K562 (cell line): ENCODE measurements around the gene IGF2BP3. TPM values are rescaled to one million over a fixed set of nuclear protein-coding genes. Genes with fewer than 3 reads are reported as not detected.

Source experiments
- ATAC-seq: fragments of 200-7000 bp; cut with Tn5 transposase; 3 replicates; pipeline ENCODE4 v1.9.1; 2020; ENCODE audit warnings: moderate library complexity
- BruUV-seq: library from RNA; stranded (reverse); fragments of 400-500 nt; replicated peaks from 2 replicates; lab custom pipeline; 2021; lab: Mats Ljungman, UMichigan
- CTCF ChIA-PET: fragments of 300-600 bp; formaldehyde crosslinking; extraction: SDS; loops from one replicate; lab custom pipeline; 2021; ENCODE audit warnings: low intra/inter-chr PET ratio; lab: Yijun Ruan, JAX
- POLR2A ChIA-PET: fragments of 300-600, 350-650 bp; sonication (Branson Sonifier 250); formaldehyde crosslinking; extraction: SDS; loops from one replicate; lab custom pipeline; 2021; ENCODE audit warnings: antibody characterized with exemption, inconsistent platforms; lab: Yijun Ruan, JAX
- DNase-seq, 4 experiments: peaks; one replicate each; pipeline versions ENCODE4 v3.0.0 to v3.0.0-alpha.2; 2011 to 2018; ENCODE audit warnings: low spot score in 3 of 4, mixed read lengths in 3 of 4; ENCODE audit errors: extremely low read depth in 1 of 4
- FAIRE-seq: peaks from 2 replicates; lab custom pipeline; 2011; peaks lifted over from hg19 to GRCh38; lab: Jason Lieb, UNC
- H2AFZ ChIP-seq: 2 replicates; pipeline ENCODE4 v1.6.0; 2011; ENCODE audit warnings: low read depth, low read length, control low read depth, inconsistent platforms
- H3K27ac ChIP-seq: fragments of 200-600 bp; 3 replicates; pipeline ENCODE4 v1.8.0; 2011; ENCODE audit warnings: low read depth, mild to moderate bottlenecking, control low read depth, inconsistent platforms, low read length, moderate library complexity, mixed read lengths; ENCODE audit errors: extremely low read depth
- H3K27me3 ChIP-seq, 2 experiments: fragments of 300-600 bp in 1 of 2; 2 replicates in 1 of 2; 3 replicates in 1 of 2; pipeline versions ENCODE4 v1.6.0 to v1.8.0; 2011; ENCODE audit warnings: inconsistent platforms in 2 of 2, low read length in 2 of 2, mild to moderate bottlenecking in 1 of 2, mixed read lengths in 1 of 2, moderate library complexity in 1 of 2; ENCODE audit not compliant: control insufficient read depth in 2 of 2, insufficient read depth in 2 of 2
- H3K36me3 ChIP-seq: fragments of 300-600 bp; 3 replicates; pipeline ENCODE4 v1.8.0; 2011; ENCODE audit warnings: mild to moderate bottlenecking, low read length, inconsistent platforms; ENCODE audit not compliant: control insufficient read depth, insufficient read depth
- H3K4me1 ChIP-seq, 2 experiments: fragments of 200-600 bp in 1 of 2; replicated peaks in 1 of 2; 2 replicates in 1 of 2; 3 replicates in 1 of 2; pipeline versions ENCODE4 v1.5.1 to v1.8.0; 2011; ENCODE audit warnings: inconsistent platforms in 2 of 2, low read length in 2 of 2, mild to moderate bottlenecking in 1 of 2, mixed read lengths in 1 of 2, moderate library complexity in 1 of 2; ENCODE audit not compliant: control insufficient read depth in 2 of 2, insufficient read depth in 2 of 2
- H3K4me2 ChIP-seq: 2 replicates; pipeline ENCODE4 v1.6.1; 2011; ENCODE audit warnings: low read length, control low read depth, inconsistent platforms, mixed read lengths; ENCODE audit not compliant: insufficient read depth
- H3K4me3 ChIP-seq: fragments of 200-600 bp; sonication (generic), shearing (Covaris generic); 2 replicates; pipeline ENCODE4 v1.5.1; 2016; ENCODE audit warnings: control low read depth, inconsistent platforms
- H3K79me2 ChIP-seq: fragments of 200-600 bp; 3 replicates; pipeline ENCODE4 v1.8.0; 2011; ENCODE audit warnings: low read length, inconsistent platforms; ENCODE audit not compliant: control insufficient read depth, insufficient read depth
- H3K9ac ChIP-seq, 2 experiments: 2 replicates each; pipeline versions ENCODE4 v1.6.0 to v1.6.1; 2011; ENCODE audit warnings: low read depth in 2 of 2, low read length in 2 of 2, control low read depth in 1 of 2, inconsistent platforms in 1 of 2, mild to moderate bottlenecking in 1 of 2, mixed read lengths in 1 of 2; ENCODE audit not compliant: insufficient read depth in 1 of 2
- H3K9me1 ChIP-seq: one replicate; pipeline ENCODE4 v1.6.0; 2011; ENCODE audit warnings: inconsistent platforms, mild to moderate bottlenecking, low read length, moderate library complexity; ENCODE audit not compliant: control insufficient read depth, insufficient read depth
- H3K9me3 ChIP-seq: replicated peaks from 2 replicates; pipeline ENCODE4 v1.5.1; 2011; ENCODE audit warnings: low read depth, low read length, inconsistent platforms; ENCODE audit not compliant: control insufficient read depth, insufficient read depth
- H4K20me1 ChIP-seq: replicated peaks from 2 replicates; pipeline ENCODE4 v1.6.1; 2011; ENCODE audit warnings: low read length, inconsistent platforms, mixed read lengths; ENCODE audit not compliant: control insufficient read depth, insufficient read depth
- CXXC5 ChIP-seq: fragments of 250-450 bp; sonication (Bioruptor Pico); IDR thresholded peaks from 2 replicates; pipeline ENCODE4 v1.8.0; 2022; ENCODE audit warnings: inconsistent platforms, mild to moderate bottlenecking, moderate library complexity
- ELF1 ChIP-seq: fragments of 200-800 bp; sonication (Bioruptor generic); IDR thresholded peaks from 2 replicates; pipeline ENCODE4 v1.6.1; 2016; ENCODE audit warnings: missing genetic modification characterization, missing compliant biosample characterization
- EP300 ChIP-seq: IDR thresholded peaks from 2 replicates; pipeline ENCODE4 v1.6.1; 2012; ENCODE audit warnings: low read length, improper control_type of control experiment
- FOXM1 ChIP-seq, 2 experiments: fragments of 450-650 bp in 1 of 2; sonication (generic) in 1 of 2; formaldehyde crosslinking in 1 of 2; IDR thresholded peaks; 2 replicates each; pipeline versions ENCODE4 v1.6.1 to v1.9.0; 2017 to 2022; ENCODE audit warnings: low read depth in 2 of 2, mild to moderate bottlenecking in 2 of 2, missing genetic modification reagents in 1 of 2, moderate library complexity in 1 of 2
- GABPA ChIP-seq: fragments of 200-800 bp; sonication (Bioruptor generic); conservative IDR thresholded peaks from 2 replicates; pipeline ENCODE4 v1.6.1; 2016; ENCODE audit warnings: low read depth, missing genetic modification characterization, missing compliant biosample characterization
- GTF2E2 ChIP-seq: fragments of 200-800 bp; sonication (Bioruptor generic); IDR thresholded peaks from 2 replicates; pipeline ENCODE4 v1.6.1; 2016; ENCODE audit warnings: missing genetic modification characterization, missing compliant biosample characterization
- KDM2B ChIP-seq: fragments of 250-450 bp; sonication (Bioruptor Pico); IDR thresholded peaks from 2 replicates; pipeline ENCODE4 v1.8.0; 2021; ENCODE audit warnings: mild to moderate bottlenecking, moderate library complexity
- KLF13 ChIP-seq: fragments of 450-650 bp; IDR thresholded peaks from 2 replicates; pipeline ENCODE4 v1.6.1; 2016; ENCODE audit warnings: missing genetic modification characterization, low read depth, mild to moderate bottlenecking, missing compliant biosample characterization, moderate library complexity, borderline replicate concordance
- LARP7 ChIP-seq: fragments of 450-650 bp; IDR thresholded peaks from 2 replicates; pipeline ENCODE4 v1.6.1; 2016
- LEF1 ChIP-seq: fragments of 450-650 bp; IDR thresholded peaks from 2 replicates; pipeline ENCODE4 v1.6.1; 2016; ENCODE audit warnings: mild to moderate bottlenecking
- MAZ ChIP-seq, 2 experiments: fragments of 450-650 bp in 1 of 2; sonication (generic) in 1 of 2; formaldehyde crosslinking; IDR thresholded peaks in 1 of 2; conservative IDR thresholded peaks in 1 of 2; 2 replicates each; pipeline versions ENCODE4 v1.4.0 to v1.5.0; 2020; ENCODE audit warnings: mild to moderate bottlenecking in 1 of 2, missing genetic modification reagents in 1 of 2
- MTA2 ChIP-seq: fragments of 450-650 bp; IDR thresholded peaks from 2 replicates; pipeline ENCODE4 v1.6.1; 2016; ENCODE audit warnings: low read depth
- NBN ChIP-seq: fragments of 450-650 bp; IDR thresholded peaks from 2 replicates; pipeline ENCODE4 v1.6.1; 2016; ENCODE audit warnings: low read depth, mild to moderate bottlenecking
- NFATC3 ChIP-seq: fragments of 450-650 bp; IDR thresholded peaks from 2 replicates; pipeline ENCODE4 v1.6.1; 2017; ENCODE audit warnings: mild to moderate bottlenecking
- RBFOX2 ChIP-seq: fragments of 200-400 bp; formaldehyde crosslinking; IDR thresholded peaks from 2 replicates; pipeline ENCODE4 v1.6.1; 2017; ENCODE audit warnings: low read depth, mild to moderate bottlenecking, low read length, moderate library complexity
- RFX1 ChIP-seq: fragments of 450-650 bp; IDR thresholded peaks from 2 replicates; pipeline ENCODE4 v1.6.1; 2016; ENCODE audit warnings: mild to moderate bottlenecking, moderate library complexity
- SIX5 ChIP-seq, 2 experiments: IDR thresholded peaks; 2 replicates each; pipeline ENCODE4 v1.6.1; 2011; ENCODE audit warnings: low read length in 2 of 2, borderline replicate concordance in 1 of 2, low read depth in 1 of 2, mild to moderate bottlenecking in 1 of 2, moderate library complexity in 1 of 2; ENCODE audit not compliant: insufficient read depth in 1 of 2
- SRF ChIP-seq, 2 experiments: fragments of 250-450, 450-650 bp in 1 of 2; sonication (Bioruptor Pico) in 1 of 2; sonication (generic) in 1 of 2; formaldehyde crosslinking; IDR thresholded peaks; 2 replicates each; pipeline versions ENCODE4 v1.5.0 to v1.5.1; 2020 to 2022; ENCODE audit warnings: mild to moderate bottlenecking in 1 of 2, missing genetic modification reagents in 1 of 2
- TAL1 ChIP-seq: fragments of 450-650 bp; IDR thresholded peaks from 2 replicates; pipeline ENCODE4 v1.6.1; 2016; ENCODE audit warnings: mild to moderate bottlenecking
- TCFL5 ChIP-seq: fragments of 250-450 bp; sonication (Bioruptor Pico); conservative IDR thresholded peaks from 2 replicates; pipeline ENCODE4 v1.6.1; 2021; ENCODE audit warnings: mild to moderate bottlenecking, moderate library complexity, matching md5 sums
- TRIM25 ChIP-seq: fragments of 450-650 bp; IDR thresholded peaks from 2 replicates; pipeline ENCODE4 v1.7.0; 2016; ENCODE audit warnings: borderline replicate concordance
- ZNF444 ChIP-seq: fragments of 250-450 bp; sonication (Bioruptor Pico); IDR thresholded peaks from 2 replicates; pipeline ENCODE4 v1.4.0; 2020; ENCODE audit warnings: mild to moderate bottlenecking, moderate library complexity
- WGBS: fragments of 100-300 bp; shearing (Covaris generic); methylation state at CpG from one replicate; pipeline ENCODE4 v1.1.6; 2016; ENCODE audit warnings: low coverage, mixed read lengths; ENCODE audit not compliant: insufficient coverage; ENCODE audit errors: missing lambda C conversion rate; 5-methylcytosine and 5-hydroxymethylcytosine counted together
- in situ Hi-C: fragments of 300-500 bp; cut with MboI; formaldehyde crosslinking; loops from 4 replicates; pipeline ENCODE4 v1.15.0; 2018; ENCODE audit warnings: inconsistent platforms, mixed read lengths
- intact Hi-C: fragments of 100-400 bp; cut with micrococcal nuclease; formaldehyde crosslinking; loops from 2 replicates; pipeline ENCODE4 v1.14.2; 2022
- polyA plus RNA-seq, 8 experiments: library from polyadenylated mRNA; depleted of rRNA in 4 of 8; stranded (reverse) in 5 of 8; unstranded in 3 of 8; fragments of >200 nt; fragmentation: Nextera tagmentation in 2 of 8; fragmentation: Illumina TruSeq in 1 of 8; extraction: Ambion mirVana in 2 of 8; extraction: Trizol in 1 of 8; gene quantifications; 2 replicates each; pipeline versions ENCODE4 v1.2.1 to v1.2.3, GENCODE V29; 2011 to 2014; ENCODE audit warnings: inconsistent platforms in 1 of 8, missing spikeins in 1 of 8
- total RNA-seq, 7 experiments: library from RNA; depleted of rRNA in 6 of 7; stranded (reverse); fragments of >200 nt in 6 of 7; fragmentation: Illumina TruSeq in 2 of 7; extraction: Trizol in 2 of 7; gene quantifications; 2 replicates each; pipeline versions ENCODE4 v1.2.1 to v1.2.3, GENCODE V29; 2011 to 2021; ENCODE audit warnings: low replicate concordance in 1 of 7

The IGF2BP3 gene
- total and polyA plus RNA-seq, 9 of the 15 experiments (the other 6 are each of a cell fraction or from before 2014, with no cell fraction given): 8.4 to 88.1 (median 61.2) TPM

GRCh38 chr7:23431702-23432199 lies 38.5 kb downstream of the IGF2BP3 start:
- no TSS peak for BruUV-seq
- Histone ChIP-seq H3K9me3 (no peaks in the 10 kb centered on the region), H2AFZ (peak overlapping the region; percentile 11; the same call in 1 of the 2 replicates), H3K4me3 (no peak overlapping the region), H3K4me2 (peak overlapping the region; percentile 43), H3K9me1 (no peaks in the 10 kb centered on the region), H3K79me2 (peaks cover 87% of the 10 kb centered on the region), H3K9ac (peak overlapping the region in 1 of 2 experiments; percentile 8; a peak in 1 of 4 replicates), H3K27me3 (no peaks in the 10 kb centered on the region), H3K36me3 (peaks cover 19% of the 10 kb centered on the region), H4K20me1 (peaks cover 19% of the 10 kb centered on the region), H3K27ac (peak overlapping the region; percentile 41; the same call in 1 of the 3 replicates), H3K4me1 (peaks cover 11 to 48% of the 10 kb centered on the region in 2 experiments; a peak in 4 of 5 replicates)
- intact Hi-C loops (loop anchor here (2.0 to 5.0 kb wide), 3 partner anchors 74 to 159 kb away; partner anchors contain the start of gene TRA2A), in situ Hi-C loops (no loop called here)
- peak; percentile 41 to 56 (median 52) for DNase-seq
- peak; percentile 62 for ATAC-seq
- no peak for FAIRE-seq
- POLR2A ChIA-PET: interaction anchor here (1.4 kb wide), 1 partner anchor 11 kb away, joined by 4 read pairs; no protein-coding TSS in a partner anchor
- WGBS: 15% methylated on average over 7 of the region's 7 CpGs
- CTCF ChIA-PET: interaction anchor here (0.9 to 3.0 kb wide), 2 partner anchors 110 to 114 kb away, joined by 5 to 28 read pairs; no protein-coding TSS in a partner anchor
- TF ChIP-seq CXXC5 (CRISPR knock-in tag) (no peak), GTF2E2 (no peak), ELF1 (0 out of 2 replicates have a peak, but pooled peaks have one; percentile 20), RBFOX2 (0 out of 2 replicates have a peak, but pooled peaks have one; percentile 16), KLF13 (tag) (peak; percentile 59; the same call in 1 of the 2 replicates), LARP7 (no peak), TAL1 (0 out of 2 replicates have a peak, but pooled peaks have one; percentile 2), KDM2B (no peak), MAZ (CRISPR knock-in tag; conservative IDR thresholded peaks at IDR 0.05 in 1 of 2, IDR thresholded peaks at IDR 0.05 in 1 of 2) (peak in 1 of 2 experiments; percentile 67; a peak in 2 of 4 replicates), SRF (CRISPR knock-in tag; IDR thresholded peaks at IDR 0.05) (peak in 1 of 2 experiments; percentile 27; a peak in 1 of 4 replicates), ZNF444 (CRISPR knock-in tag) (no peak), LEF1 (0 out of 2 replicates have a peak, but pooled peaks have one; percentile 43), EP300 (peak; percentile 16; the same call in 1 of the 2 replicates), FOXM1 (IDR thresholded peaks at IDR 0.05; ENCODE audit: low read depth) (0 out of 2 replicates have a peak, but pooled peaks have one; percentile 54), FOXM1 (CRISPR knock-in tag; IDR thresholded peaks at IDR 0.05; ENCODE audit: low read depth) (no peak), TRIM25 (no peak), TCFL5 (CRISPR knock-in tag) (no peak), NFATC3 (no peak), SIX5 (IDR thresholded peaks at IDR 0.05; ENCODE audit: borderline replicate concordance in 1 of 2, insufficient read depth in 1 of 2, low read depth in 1 of 2, low read length in 2 of 2) (no peak), MTA2 (0 out of 2 replicates have a peak, but pooled peaks have one; percentile 11), NBN (peak; percentile 29; the same call in 1 of the 2 replicates), RFX1 (peak; percentile 79), GABPA (tag) (no peak)
